Fibroblast of lung (primary cell): ENCODE measurements around the gene RHOT1.

ENCODE experiments used
- CTCF ChIP-seq, 2 donors: IDR thresholded peaks in 1 of 2; conservative IDR thresholded peaks in 1 of 2; 1 replicate in 1 of 2; 2 replicates in 1 of 2; pipeline ENCODE4 v1.5.1; 2011 to 2012; ENCODE audit warnings: low read length in 2 of 2, control low read depth in 1 of 2, inconsistent platforms in 1 of 2, low read depth in 1 of 2, mild to moderate bottlenecking in 1 of 2
- EZH2 ChIP-seq: IDR thresholded peaks from 2 replicates; pipeline ENCODE4 v1.5.1; 2012; ENCODE audit warnings: low read length, control low read depth, mild to moderate bottlenecking; ENCODE audit errors: missing control alignments

GRCh38 chr17:32112416-32112815 lies 29.9 kb upstream of the RHOT1 start:
- no peak for TF ChIP-seq CTCF (conservative IDR thresholded peaks at IDR 0.05 in 1 of 2, IDR thresholded peaks at IDR 0.05 in 1 of 2; ENCODE audit: low read depth in 1 of 2, low read length in 2 of 2)
- no peak for TF ChIP-seq EZH2
